ENCODE data around the gene EFCAB9. TPM values are rescaled to one million over a fixed set of nuclear protein-coding genes. Genes with fewer than 3 reads are reported as not detected.

Gene EFCAB9
- total and polyA plus RNA-seq, 7 donors, result 0.08 TPM; not detected in 6

DNA sequence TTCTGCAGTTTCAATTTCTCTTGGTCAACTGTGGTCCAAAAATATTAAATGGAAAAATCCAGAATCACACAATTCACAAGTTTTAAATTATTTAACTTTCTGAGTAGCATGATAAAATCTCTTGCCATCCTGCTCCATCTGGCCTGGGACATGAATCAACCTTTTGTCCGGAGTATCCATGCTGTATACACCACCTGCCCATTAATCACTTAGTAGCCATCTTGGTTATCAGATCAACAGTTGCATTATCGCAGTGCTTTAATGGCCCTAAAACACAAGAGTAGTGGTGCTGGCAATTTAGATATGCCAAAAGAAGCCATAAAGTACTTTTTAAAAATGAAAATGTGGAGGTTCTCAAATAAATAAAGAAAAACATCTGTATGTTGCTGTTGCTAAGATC, 25.3 kb downstream of the EFCAB9 start:
- DNase-seq (no peak), ATAC-seq (no peak)
- 68 to 75% (median 69%) methylated on average over 2 of the region's 2 CpGs for WGBS, 3 donors
- Histone ChIP-seq H3K27ac (no peak overlapping the region), H3K9me3 (peaks cover 10% of the 10 kb centered on the region), H3K4me3 (no peak overlapping the region), H3K27me3 (ENCODE audit: insufficient read depth in 3 of 3, low read length in 2 of 3) (no peaks in the 10 kb centered on the region), H3K36me3 (ENCODE audit: insufficient read depth in 1 of 2, low read depth in 1 of 2) (peaks cover 0 to 3% of the 10 kb centered on the region in 2 donors), H3K4me1 (no peaks in the 10 kb centered on the region)
- intact Hi-C loops (cut with DNase I), result no loop called here
- TF ChIP-seq, protein P1, sequence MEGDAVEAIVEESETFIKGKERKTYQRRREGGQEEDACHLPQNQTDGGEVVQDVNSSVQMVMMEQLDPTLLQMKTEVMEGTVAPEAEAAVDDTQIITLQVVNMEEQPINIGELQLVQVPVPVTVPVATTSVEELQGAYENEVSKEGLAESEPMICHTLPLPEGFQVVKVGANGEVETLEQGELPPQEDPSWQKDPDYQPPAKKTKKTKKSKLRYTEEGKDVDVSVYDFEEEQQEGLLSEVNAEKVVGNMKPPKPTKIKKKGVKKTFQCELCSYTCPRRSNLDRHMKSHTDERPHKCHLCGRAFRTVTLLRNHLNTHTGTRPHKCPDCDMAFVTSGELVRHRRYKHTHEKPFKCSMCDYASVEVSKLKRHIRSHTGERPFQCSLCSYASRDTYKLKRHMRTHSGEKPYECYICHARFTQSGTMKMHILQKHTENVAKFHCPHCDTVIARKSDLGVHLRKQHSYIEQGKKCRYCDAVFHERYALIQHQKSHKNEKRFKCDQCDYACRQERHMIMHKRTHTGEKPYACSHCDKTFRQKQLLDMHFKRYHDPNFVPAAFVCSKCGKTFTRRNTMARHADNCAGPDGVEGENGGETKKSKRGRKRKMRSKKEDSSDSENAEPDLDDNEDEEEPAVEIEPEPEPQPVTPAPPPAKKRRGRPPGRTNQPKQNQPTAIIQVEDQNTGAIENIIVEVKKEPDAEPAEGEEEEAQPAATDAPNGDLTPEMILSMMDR (IDR thresholded peaks at IDR 0.05), result no peak

GRCh38 chr5:172223901-172224873, 30.2 kb downstream of the EFCAB9 start:
- no peak for DNase-seq
- intact Hi-C loops (cut with DNase I), result loop anchor here in 1 of 2 donors (10.0 kb wide), 1 partner anchor 71 kb away; no protein-coding TSS in a partner anchor
- 93 to 96% (median 94%) methylated on average over 10 of the region's 10 CpGs for WGBS, 3 donors
- Histone ChIP-seq H3K27me3 (ENCODE audit: insufficient read depth in 3 of 3, low read length in 2 of 3) (no peaks in the 10 kb centered on the region), H3K4me1 (no peaks in the 10 kb centered on the region), H3K36me3 (ENCODE audit: insufficient read depth in 1 of 2, low read depth in 1 of 2) (peaks cover 0 to 14% of the 10 kb centered on the region in 2 donors), H3K9me3 (peaks cover 4% of the 10 kb centered on the region), H3K27ac (no peak overlapping the region), H3K4me3 (no peak overlapping the region)
- TF ChIP-seq, protein P1 (IDR thresholded peaks at IDR 0.05), result no peak
- ATAC-seq, result no peak

GRCh38 chr5:172224996-172225395, 31.0 kb downstream of the EFCAB9 start:
- no peak for DNase-seq
- Histone ChIP-seq H3K4me3 (no peak overlapping the region), H3K27ac (no peak overlapping the region), H3K36me3 (ENCODE audit: insufficient read depth in 1 of 2, low read depth in 1 of 2) (peaks cover 0 to 14% of the 10 kb centered on the region in 2 donors), H3K9me3 (no peaks in the 10 kb centered on the region), H3K27me3 (ENCODE audit: insufficient read depth in 3 of 3, low read length in 2 of 3) (no peaks in the 10 kb centered on the region), H3K4me1 (no peaks in the 10 kb centered on the region)
- WGBS, 3 donors, result 83 to 90% (median 83%) methylated on average over 1 of the region's 1 CpG
- TF ChIP-seq, protein P1 (IDR thresholded peaks at IDR 0.05), result no peak
- intact Hi-C loops (cut with DNase I), result loop anchor here in 1 of 2 donors (10.0 kb wide), 1 partner anchor 70 kb away; no protein-coding TSS in a partner anchor
- ATAC-seq, result no peak

GRCh38 chr5:172229904-172230303, 35.9 kb downstream of the EFCAB9 start:
- 95 to 99% (median 97%) methylated on average over 1 of the region's 1 CpG for WGBS, 3 donors
- DNase-seq, result no peak
- no peaks in the 10 kb centered on the region for H3K4me1 ChIP-seq
- no peaks in the 10 kb centered on the region for H3K9me3 ChIP-seq
- ATAC-seq, result no peak
- TF ChIP-seq, protein P1 (IDR thresholded peaks at IDR 0.05), result no peak
- H3K27me3 ChIP-seq (ENCODE audit: insufficient read depth in 3 of 3, low read length in 2 of 3), result no peaks in the 10 kb centered on the region
- H3K4me3 ChIP-seq, result no peak overlapping the region
- intact Hi-C loops (cut with DNase I), result loop anchor here in 1 of 2 donors (10.0 kb wide), 1 partner anchor 65 kb away; no protein-coding TSS in a partner anchor
- H3K27ac ChIP-seq, result no peak overlapping the region
- H3K36me3 ChIP-seq (ENCODE audit: insufficient read depth in 1 of 2, low read depth in 1 of 2), result peaks cover 3 to 48% of the 10 kb centered on the region in 2 donors
